GM11168 (cell line): Measurements from ENCODE around the gene ESR1.
"Not testable (repeated sequence)": the region's sequence is repeated elsewhere in the genome, so short reads cannot be mapped to it uniquely, and the experiment has no call there.

Experiments used
- in situ Hi-C: fragments of 300-500 bp; cut with MboI; formaldehyde crosslinking; loops from one replicate; pipeline ENCODE4 v1.12.0; 2022; ENCODE audit warnings: low sequenced_read_pairs; ENCODE audit not compliant: unreplicated experiment

The ESR1 gene

DNA sequence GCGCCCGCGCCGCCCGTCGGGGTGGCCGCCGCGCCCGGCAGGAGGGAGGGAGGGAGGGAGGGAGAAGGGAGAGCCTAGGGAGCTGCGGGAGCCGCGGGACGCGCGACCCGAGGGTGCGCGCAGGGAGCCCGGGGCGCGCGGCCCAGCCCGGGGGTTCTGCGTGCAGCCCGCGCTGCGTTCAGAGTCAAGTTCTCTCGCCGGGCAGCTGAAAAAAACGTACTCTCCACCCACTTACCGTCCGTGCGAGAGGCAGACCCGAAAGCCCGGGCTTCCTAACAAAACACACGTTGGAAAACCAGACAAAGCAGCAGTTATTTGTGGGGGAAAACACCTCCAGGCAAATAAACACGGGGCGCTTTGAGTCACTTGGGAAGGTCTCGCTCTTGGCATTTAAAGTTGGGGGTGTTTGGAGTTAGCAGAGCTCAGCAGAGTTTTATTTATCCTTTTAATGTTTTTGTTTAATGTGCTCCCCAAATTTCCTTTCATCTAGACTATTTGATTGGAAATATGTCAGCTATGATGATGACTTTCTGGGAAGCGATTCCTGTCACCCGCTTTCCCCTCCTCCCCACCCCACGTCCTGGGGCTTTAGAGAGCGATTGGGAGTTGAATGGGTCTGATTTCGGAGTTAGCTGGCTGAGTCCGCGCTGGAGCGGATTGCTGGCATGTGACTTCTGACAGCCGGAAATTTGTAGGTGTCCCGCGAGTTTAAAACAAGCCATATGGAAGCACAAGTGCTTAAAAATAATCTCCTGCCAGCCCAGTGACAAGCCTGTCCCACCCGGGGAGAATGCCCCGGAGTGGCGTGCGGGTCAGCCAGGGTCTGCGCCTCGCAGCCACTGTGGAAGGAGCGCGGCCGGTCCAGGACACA is 1.1 kb downstream of the ESR1 start:
- in situ Hi-C loops: no loop called here

GRCh38 chr6:151811081-151811480 is 3.6 kb downstream of the ESR1 start:
- in situ Hi-C loops: no loop called here

- in situ Hi-C loops: no loop called here
Observed at GRCh38 chr6:151813858-151814257, 6.4 kb downstream of the ESR1 start.

DNA sequence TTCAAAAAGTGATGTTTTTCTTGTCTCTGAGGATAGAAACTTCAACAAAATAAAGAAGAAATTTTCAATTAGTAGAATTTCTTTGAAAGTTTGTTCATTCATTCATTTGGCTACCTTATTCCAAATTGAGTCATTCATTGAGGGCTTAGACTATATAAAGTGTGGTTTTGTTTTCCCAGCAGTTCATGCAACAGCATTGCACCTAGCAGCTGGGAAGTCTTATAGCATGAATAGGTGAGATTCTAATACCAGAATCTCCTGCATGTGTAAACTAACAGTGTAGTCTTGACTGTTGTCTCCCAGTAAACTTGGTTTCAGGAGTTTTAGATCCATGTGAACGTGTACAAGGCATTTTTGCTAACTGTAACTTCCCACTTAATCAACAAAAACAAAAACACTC is 7.1 kb downstream of the ESR1 start:
- in situ Hi-C loops: no loop called here

GRCh38 chr6:151822252-151823111 is 15.0 kb downstream of the ESR1 start:
- in situ Hi-C loops: no loop called here

DNA sequence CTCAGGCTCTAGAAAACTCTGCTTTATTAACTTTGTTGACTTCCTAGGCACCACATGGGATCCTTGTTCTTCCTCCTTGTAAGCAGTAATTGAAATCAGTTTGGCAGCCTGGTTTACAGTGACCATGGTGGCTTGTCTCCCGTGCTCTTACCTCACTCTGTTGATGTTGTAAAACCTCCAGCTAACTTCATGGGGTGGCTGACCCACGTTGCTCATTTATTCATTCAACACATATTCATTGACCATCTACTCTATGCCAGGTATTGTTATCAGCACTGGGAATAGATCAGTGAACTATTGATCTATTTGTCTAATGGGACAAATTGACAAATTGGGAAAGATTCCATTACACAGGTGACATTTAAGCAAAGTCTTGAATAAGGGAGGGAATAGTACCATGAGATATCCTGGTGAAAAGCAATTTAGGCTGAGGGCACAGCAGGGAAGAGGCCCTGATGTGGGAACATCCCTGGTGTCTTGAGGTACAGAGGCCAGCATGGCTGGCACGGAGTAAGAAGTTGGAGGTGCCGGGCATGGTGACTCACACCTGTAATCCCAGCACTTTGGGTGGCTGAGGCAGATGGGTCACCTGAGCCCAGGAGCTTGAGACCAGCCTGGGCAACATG is 19.1 kb downstream of the ESR1 start:
- in situ Hi-C loops: no loop called here

- in situ Hi-C loops: no loop called here
Observed at GRCh38 chr6:151832710-151833109, 25.2 kb downstream of the ESR1 start.

DNA sequence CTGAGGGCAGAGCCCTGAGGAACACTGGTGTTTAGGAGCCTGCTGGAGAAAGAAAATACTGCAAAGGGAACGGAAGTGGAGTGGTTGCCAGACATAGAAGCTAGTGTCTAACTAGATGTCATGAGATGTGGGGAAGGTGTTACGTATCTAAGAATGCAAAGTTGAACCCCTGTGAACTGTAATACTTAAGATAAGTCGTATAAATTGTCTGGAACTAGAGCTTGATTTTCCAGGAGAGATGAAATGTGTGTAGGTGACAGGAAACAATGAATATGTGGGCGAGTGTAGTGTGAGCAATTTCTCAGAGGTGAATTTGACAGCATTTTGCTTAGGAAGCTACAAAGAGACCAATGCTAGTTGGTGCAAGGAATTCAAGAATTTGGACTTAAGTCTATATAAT is 27.9 kb downstream of the ESR1 start:
- in situ Hi-C loops: no loop called here

- in situ Hi-C loops: no loop called here
Observed at GRCh38 chr6:151837223-151837622, 29.7 kb downstream of the ESR1 start.

GRCh38 chr6:151842816-151843215 is 35.3 kb downstream of the ESR1 start:
- in situ Hi-C loops: no loop called here

DNA sequence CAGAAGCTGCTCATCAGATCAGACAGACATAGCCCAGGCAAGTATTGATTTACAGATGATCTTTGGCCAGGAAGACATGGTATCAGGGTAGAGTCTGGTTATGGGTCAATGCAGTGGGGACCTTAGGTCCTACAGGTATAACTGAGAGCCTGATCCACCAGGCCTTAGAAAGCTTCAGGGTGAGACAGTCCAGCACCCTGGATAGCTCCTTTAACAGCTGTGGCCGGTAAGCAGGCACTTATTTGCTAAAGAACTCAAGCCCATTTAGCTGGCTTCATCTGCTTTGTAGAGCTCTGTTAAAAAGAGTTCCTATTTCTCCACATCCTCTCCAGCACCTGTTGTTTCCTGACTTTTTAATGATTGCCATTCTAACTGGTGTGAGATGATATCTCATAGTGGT is 39.6 kb downstream of the ESR1 start:
- in situ Hi-C loops: no loop called here

DNA sequence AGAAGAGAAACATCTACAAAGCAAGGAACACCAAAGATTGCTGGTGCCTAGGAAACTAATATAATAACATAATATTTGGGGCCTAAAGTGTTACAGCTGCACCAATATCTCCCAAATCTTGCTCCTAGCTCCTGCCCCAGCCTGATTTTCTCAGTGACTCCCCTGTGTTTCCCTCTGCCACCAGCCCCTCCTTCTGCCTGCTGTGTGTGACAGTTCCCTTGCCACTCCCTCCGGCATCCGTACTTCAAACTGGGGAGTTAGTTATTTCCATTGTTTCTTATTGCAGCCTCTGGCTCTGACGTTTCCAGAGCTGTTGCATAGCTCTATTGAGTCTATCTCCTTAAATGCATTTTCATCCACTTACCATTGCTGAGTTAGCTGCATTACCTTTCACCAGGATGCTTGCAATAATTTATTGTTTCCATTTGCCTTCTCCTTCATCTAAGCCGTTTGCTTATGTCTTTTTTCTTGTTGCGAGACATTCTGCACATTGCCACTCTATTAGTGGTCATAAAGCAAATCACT is 43.1 kb downstream of the ESR1 start:
- in situ Hi-C loops: no loop called here

DNA sequence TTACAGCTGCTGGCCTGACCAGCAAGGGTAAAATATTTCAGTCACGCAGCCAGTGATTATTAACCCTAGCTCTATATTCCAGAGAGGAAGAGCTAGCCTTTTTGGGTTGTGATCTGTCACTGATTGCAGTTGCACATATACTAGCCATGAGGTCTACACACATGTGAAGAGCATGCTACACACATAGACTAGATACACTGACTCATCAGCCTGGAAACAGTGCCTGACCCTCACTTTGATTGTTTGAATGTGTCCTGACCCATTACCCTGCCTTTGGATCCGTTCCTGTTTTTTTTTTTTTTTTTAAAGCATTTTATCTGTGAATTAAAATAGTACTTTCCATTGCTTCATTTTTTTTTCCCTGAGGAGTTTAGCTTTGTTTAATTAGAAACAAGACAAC is 50.8 kb downstream of the ESR1 start:
- in situ Hi-C loops: no loop called here

DNA sequence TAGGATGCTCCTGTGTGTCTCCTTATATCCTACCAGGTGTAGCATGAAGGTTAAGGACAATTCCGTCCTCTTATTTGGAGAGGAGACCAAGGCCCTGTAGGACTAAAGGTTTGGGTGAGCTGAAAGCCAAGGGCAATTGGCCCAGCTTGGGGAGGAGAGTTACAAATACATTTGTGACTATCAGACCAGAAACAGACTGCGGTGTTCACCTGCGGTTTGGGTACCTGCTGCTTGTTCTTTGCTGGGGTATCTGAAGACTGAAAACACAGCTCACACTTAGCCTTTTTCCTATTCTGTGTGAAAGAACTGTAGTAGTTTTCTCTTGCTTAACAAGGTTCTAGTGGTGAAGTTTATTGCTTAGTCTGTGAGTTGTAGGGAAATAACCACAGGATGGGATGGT is 55.0 kb downstream of the ESR1 start:
- in situ Hi-C loops: no loop called here

- in situ Hi-C loops: not testable (repeated sequence)
Observed at GRCh38 chr6:151867361-151867869, 59.9 kb downstream of the ESR1 start.

DNA sequence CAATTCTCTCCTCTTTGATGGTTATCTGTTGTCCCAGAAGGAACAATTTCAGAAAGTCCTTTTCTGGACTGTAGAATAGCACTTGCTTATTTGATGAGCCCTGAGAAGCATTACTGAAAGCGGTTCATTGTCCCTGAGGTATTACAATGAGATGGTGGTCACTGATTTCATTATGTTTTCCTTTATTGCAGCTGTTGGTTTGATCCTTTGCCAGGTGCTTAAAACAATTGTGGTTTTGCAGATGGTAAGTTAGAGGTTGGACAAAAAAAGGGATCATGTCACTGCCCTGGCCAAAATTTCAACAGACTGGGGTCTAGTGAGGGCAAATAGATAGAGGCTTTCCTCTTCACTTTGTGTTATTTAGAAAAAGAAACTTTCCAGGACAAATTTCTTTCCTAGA is 61.9 kb downstream of the ESR1 start:
- in situ Hi-C loops: no loop called here

GRCh38 chr6:151869787-151870186 is 62.3 kb downstream of the ESR1 start:
- in situ Hi-C loops: no loop called here

DNA sequence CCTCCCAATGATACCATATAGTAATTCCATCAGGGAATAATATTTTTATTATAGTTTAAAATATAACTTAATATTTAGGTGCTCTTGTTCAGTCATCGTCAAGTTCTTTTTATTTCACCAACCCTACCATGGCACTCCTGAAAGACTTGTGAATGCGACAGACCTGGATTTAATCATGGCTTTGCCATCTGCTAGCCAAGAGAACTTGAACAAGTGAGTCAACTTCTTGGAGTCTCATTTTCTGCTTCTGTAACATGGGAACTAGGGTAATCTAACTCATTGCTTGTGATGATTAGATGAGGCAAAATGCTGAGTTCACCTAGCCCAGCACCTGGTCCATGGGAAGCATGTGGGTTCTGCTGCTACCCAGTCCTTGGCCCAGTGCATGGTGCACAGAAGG is 62.9 kb downstream of the ESR1 start:
- in situ Hi-C loops: no loop called here

DNA sequence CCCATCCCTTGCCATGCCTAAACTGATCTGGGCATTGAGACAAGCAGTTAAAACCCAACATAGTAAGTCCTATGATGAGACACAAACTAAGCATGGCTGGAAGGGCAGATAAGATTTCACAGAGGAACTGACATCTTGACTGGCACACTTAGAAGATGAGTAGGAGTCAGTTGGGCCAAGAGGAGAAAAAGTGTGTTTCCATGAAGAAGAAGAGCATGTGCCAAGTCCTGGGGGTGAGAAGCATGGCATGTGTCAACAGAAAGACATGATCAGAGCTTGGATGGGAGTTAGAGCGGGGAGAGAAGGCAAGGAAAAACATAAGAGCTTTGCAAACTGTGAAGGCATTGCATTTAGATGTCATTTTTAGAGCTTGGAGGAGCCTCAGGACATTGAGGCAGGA is 68.0 kb downstream of the ESR1 start:
- in situ Hi-C loops: no loop called here

DNA sequence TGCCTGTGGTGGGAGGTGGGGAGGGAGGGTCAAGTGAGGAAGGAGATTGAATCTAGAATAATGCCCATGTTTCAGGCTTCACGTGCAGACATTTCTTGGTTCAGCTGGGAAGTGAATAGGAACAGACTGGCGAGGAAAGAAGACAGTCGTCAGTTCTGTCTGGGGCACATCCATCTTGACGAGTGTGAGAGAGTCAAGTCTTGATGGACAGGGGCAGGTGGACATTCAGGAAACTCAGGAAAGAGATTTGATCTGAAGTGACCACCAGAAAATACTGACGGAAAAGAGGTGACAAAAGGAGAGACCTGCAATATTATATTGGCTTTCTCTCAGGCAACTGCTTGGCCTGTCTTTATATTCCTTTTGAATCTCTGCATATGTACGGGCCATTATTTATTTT is 68.6 kb downstream of the ESR1 start:
- in situ Hi-C loops: no loop called here

GRCh38 chr6:151877458-151877857 is 70.0 kb downstream of the ESR1 start:
- in situ Hi-C loops: no loop called here
